A549 (cell line): ENCODE measurements around the gene ROBO1.

Source experiments
- HMGXB4 ChIP-seq: fragments of 250-450 bp; sonication (Bioruptor Pico); IDR thresholded peaks from 2 replicates; pipeline ENCODE4 v1.5.0; 2021; ENCODE audit warnings: mild to moderate bottlenecking, moderate library complexity, borderline replicate concordance
- MAX ChIP-seq: IDR thresholded peaks from 2 replicates; pipeline ENCODE4 v1.6.1; 2012
- TF ChIP-seq, protein P1 (sequence below): fragments of >200 bp; sonication (Bioruptor Twin); formaldehyde crosslinking; IDR thresholded peaks from 3 replicates; pipeline ENCODE4 v1.5.1; 2016

- TF ChIP-seq, protein P1, sequence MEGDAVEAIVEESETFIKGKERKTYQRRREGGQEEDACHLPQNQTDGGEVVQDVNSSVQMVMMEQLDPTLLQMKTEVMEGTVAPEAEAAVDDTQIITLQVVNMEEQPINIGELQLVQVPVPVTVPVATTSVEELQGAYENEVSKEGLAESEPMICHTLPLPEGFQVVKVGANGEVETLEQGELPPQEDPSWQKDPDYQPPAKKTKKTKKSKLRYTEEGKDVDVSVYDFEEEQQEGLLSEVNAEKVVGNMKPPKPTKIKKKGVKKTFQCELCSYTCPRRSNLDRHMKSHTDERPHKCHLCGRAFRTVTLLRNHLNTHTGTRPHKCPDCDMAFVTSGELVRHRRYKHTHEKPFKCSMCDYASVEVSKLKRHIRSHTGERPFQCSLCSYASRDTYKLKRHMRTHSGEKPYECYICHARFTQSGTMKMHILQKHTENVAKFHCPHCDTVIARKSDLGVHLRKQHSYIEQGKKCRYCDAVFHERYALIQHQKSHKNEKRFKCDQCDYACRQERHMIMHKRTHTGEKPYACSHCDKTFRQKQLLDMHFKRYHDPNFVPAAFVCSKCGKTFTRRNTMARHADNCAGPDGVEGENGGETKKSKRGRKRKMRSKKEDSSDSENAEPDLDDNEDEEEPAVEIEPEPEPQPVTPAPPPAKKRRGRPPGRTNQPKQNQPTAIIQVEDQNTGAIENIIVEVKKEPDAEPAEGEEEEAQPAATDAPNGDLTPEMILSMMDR, result no peak
- TF ChIP-seq HMGXB4 (CRISPR knock-in tag), result no peak
- no peak for TF ChIP-seq MAX
These were observed 860.9 kb downstream of the ROBO1 start for GRCh38 chr3:78906930-78907329.
